ENCODE data around the gene TTPAL. TPM values are rescaled to one million over a fixed set of nuclear protein-coding genes. Genes with fewer than 3 reads are reported as not detected.

The TTPAL gene
- total and polyA plus RNA-seq, 9 of the 15 experiments (the other 6 are each of a cell fraction or from before 2014, with no cell fraction given): 1.1 to 7.0 (median 2.6) TPM

DNA sequence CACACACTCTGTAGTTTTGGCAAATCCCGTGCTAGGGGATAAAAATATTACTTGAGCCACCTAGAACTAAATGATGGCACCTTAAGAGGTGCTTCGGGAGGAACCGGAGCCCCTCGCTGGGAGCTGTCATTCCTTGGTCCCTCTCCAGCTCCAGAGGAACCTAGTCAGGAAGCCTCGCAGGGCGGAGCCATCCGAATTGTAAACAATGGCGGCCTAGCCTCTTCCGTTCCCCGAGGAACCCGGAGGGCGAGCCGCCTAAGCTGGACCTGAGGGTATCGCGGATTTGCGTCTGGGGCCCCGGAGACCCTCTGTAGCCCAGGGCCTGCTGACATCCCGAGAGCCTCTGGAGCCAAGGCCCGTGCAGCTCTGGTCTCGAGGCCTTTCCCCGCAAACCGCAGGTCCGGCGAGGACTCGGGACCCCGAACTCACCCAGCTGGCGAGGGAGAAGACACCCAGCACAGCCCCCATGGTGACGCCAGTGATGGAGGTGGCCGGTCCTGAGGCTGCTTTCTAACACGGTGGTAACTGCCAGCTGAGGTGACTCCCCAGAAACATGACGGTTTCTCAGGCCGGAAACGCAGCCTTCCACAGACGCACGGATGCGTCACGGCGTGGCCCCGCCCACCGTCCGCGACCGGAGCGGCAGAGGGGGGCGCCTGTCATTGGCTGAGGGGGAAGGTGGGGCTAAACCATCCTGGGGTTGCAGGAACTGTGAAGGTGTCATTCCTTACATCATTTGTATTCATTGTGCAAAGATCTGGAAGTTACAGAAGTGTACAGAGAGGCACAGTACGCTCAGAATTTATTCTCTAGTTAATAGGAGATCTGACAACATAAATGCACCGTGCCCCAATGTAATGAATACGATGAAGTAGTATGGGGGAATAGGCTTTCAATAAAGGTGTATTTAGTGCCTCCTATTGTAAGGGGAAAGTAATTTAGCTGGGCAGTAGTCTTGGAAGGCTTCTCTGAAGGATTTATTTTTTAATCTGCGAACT is 46.1 kb downstream of the TTPAL start, which contains the start of gene SERINC3 (continued):
- peak in 1 of 2 experiments; percentile 64; a peak in 1 of 4 replicates for TF ChIP-seq ZNF639 (CRISPR knock-in tag; conservative IDR thresholded peaks at IDR 0.05 in 1 of 2, IDR thresholded peaks at IDR 0.05 in 1 of 2)
- peak; percentile 68 for TF ChIP-seq FOSL1 (tag; conservative IDR thresholded peaks at IDR 0.05)
- peak; percentile 80; the same call in 1 of the 2 replicates for TF ChIP-seq NCOA1 (IDR thresholded peaks at IDR 0.05; ENCODE audit: low read depth)
- TF ChIP-seq, protein P1, sequence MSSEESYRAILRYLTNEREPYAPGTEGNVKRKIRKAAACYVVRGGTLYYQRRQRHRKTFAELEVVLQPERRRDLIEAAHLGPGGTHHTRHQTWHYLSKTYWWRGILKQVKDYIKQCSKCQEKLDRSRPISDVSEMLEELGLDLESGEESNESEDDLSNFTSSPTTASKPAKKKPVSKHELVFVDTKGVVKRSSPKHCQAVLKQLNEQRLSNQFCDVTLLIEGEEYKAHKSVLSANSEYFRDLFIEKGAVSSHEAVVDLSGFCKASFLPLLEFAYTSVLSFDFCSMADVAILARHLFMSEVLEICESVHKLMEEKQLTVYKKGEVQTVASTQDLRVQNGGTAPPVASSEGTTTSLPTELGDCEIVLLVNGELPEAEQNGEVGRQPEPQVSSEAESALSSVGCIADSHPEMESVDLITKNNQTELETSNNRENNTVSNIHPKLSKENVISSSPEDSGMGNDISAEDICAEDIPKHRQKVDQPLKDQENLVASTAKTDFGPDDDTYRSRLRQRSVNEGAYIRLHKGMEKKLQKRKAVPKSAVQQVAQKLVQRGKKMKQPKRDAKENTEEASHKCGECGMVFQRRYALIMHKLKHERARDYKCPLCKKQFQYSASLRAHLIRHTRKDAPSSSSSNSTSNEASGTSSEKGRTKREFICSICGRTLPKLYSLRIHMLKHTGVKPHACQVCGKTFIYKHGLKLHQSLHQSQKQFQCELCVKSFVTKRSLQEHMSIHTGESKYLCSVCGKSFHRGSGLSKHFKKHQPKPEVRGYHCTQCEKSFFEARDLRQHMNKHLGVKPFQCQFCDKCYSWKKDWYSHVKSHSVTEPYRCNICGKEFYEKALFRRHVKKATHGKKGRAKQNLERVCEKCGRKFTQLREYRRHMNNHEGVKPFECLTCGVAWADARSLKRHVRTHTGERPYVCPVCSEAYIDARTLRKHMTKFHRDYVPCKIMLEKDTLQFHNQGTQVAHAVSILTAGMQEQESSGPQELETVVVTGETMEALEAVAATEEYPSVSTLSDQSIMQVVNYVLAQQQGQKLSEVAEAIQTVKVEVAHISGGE (CRISPR knock-in tag; IDR thresholded peaks at IDR 0.05): peak in 1 of 3 experiments; percentile 89; a peak in 2 of 6 replicates
- TF ChIP-seq NBN (IDR thresholded peaks at IDR 0.05; ENCODE audit: low read depth): 0 out of 2 replicates have a peak, but pooled peaks have one; percentile 24
- peak; percentile 28; the same call in 1 of the 2 replicates for TF ChIP-seq SIN3B (IDR thresholded peaks at IDR 0.05; ENCODE audit: low read depth)
- TF ChIP-seq CEBPB (tag; IDR thresholded peaks at IDR 0.05): peak; percentile 68

All from K562 (cell line).